ENCODE results near the gene CD180.
A peak's percentile ranks its signal among the peaks of the same experiment; 100 is the strongest.

The CD180 gene

GRCh38 chr5:67234671-67235176 lies 38.1 kb upstream of the CD180 start:
- Histone ChIP-seq H3K36me3 (ENCODE audit: insufficient read depth, low read depth, low read length) (no peaks in the 10 kb centered on the region), H3K9me3 (ENCODE audit: insufficient read depth, low read depth, low read length) (peaks cover 8% of the 10 kb centered on the region; the same call in 1 of the 2 replicates), H3K4me1 (ENCODE audit: insufficient read depth, low read length) (peaks cover 9% of the 10 kb centered on the region; the same call in 1 of the 2 replicates), H3K9ac (ENCODE audit: low read depth, low read length) (no peak overlapping the region), H3K27me3 (ENCODE audit: insufficient read depth, low read length) (peaks cover 12% of the 10 kb centered on the region; the same call in 1 of the 2 replicates), H3K27ac (ENCODE audit: low read length) (no peak overlapping the region), H3K4me3 (ENCODE audit: low read length) (no peak overlapping the region)

- Histone ChIP-seq H3K27me3 (ENCODE audit: insufficient read depth, low read length) (peaks cover 12% of the 10 kb centered on the region; the same call in 1 of the 2 replicates), H3K4me3 (ENCODE audit: low read length) (peak overlapping the region; percentile 9; the same call in 1 of the 2 replicates), H3K36me3 (ENCODE audit: insufficient read depth, low read depth, low read length) (no peaks in the 10 kb centered on the region), H3K9me3 (ENCODE audit: insufficient read depth, low read depth, low read length) (peaks cover 8% of the 10 kb centered on the region; the same call in 1 of the 2 replicates), H3K27ac (ENCODE audit: low read length) (no peak overlapping the region), H3K9ac (ENCODE audit: low read depth, low read length) (no peak overlapping the region), H3K4me1 (ENCODE audit: insufficient read depth, low read length) (peaks cover 9% of the 10 kb centered on the region; the same call in 1 of the 2 replicates)
These were observed 36.5 kb upstream of the CD180 start for GRCh38 chr5:67233075-67233474.

GRCh38 chr5:67223211-67223610 lies 26.6 kb upstream of the CD180 start:
- Histone ChIP-seq H3K36me3 (ENCODE audit: insufficient read depth, low read depth, low read length) (no peaks in the 10 kb centered on the region), H3K9me3 (ENCODE audit: insufficient read depth, low read depth, low read length) (no peaks in the 10 kb centered on the region), H3K4me3 (ENCODE audit: low read length) (no peak overlapping the region), H3K27me3 (ENCODE audit: insufficient read depth, low read length) (no peaks in the 10 kb centered on the region), H3K27ac (ENCODE audit: low read length) (no peak overlapping the region), H3K4me1 (ENCODE audit: insufficient read depth, low read length) (no peaks in the 10 kb centered on the region), H3K9ac (ENCODE audit: low read depth, low read length) (no peak overlapping the region)

- no peaks in the 10 kb centered on the region for H3K36me3 ChIP-seq (ENCODE audit: insufficient read depth, low read depth, low read length)
- no peak overlapping the region for H3K27ac ChIP-seq (ENCODE audit: low read length)
- H3K27me3 ChIP-seq (ENCODE audit: insufficient read depth, low read length), result no peaks in the 10 kb centered on the region
- H3K4me1 ChIP-seq (ENCODE audit: insufficient read depth, low read length), result no peaks in the 10 kb centered on the region
- H3K9ac ChIP-seq (ENCODE audit: low read depth, low read length), result no peak overlapping the region
- no peaks in the 10 kb centered on the region for H3K9me3 ChIP-seq (ENCODE audit: insufficient read depth, low read depth, low read length)
- H3K4me3 ChIP-seq (ENCODE audit: low read length), result no peak overlapping the region
These were observed 25.8 kb upstream of the CD180 start for GRCh38 chr5:67222243-67223025.

GRCh38 chr5:67221487-67222242 lies 25.1 kb upstream of the CD180 start:
- no peak overlapping the region for H3K9ac ChIP-seq (ENCODE audit: low read depth, low read length)
- no peaks in the 10 kb centered on the region for H3K4me1 ChIP-seq (ENCODE audit: insufficient read depth, low read length)
- no peaks in the 10 kb centered on the region for H3K36me3 ChIP-seq (ENCODE audit: insufficient read depth, low read depth, low read length)
- no peaks in the 10 kb centered on the region for H3K9me3 ChIP-seq (ENCODE audit: insufficient read depth, low read depth, low read length)
- no peak overlapping the region for H3K27ac ChIP-seq (ENCODE audit: low read length)
- H3K4me3 ChIP-seq (ENCODE audit: low read length), result no peak overlapping the region
- H3K27me3 ChIP-seq (ENCODE audit: insufficient read depth, low read length), result no peaks in the 10 kb centered on the region

- H3K4me3 ChIP-seq (ENCODE audit: low read length), result no peak overlapping the region
- no peaks in the 10 kb centered on the region for H3K4me1 ChIP-seq (ENCODE audit: insufficient read depth, low read length)
- H3K27me3 ChIP-seq (ENCODE audit: insufficient read depth, low read length), result no peaks in the 10 kb centered on the region
- H3K9ac ChIP-seq (ENCODE audit: low read depth, low read length), result no peak overlapping the region
- H3K27ac ChIP-seq (ENCODE audit: low read length), result no peak overlapping the region
- H3K9me3 ChIP-seq (ENCODE audit: insufficient read depth, low read depth, low read length), result no peaks in the 10 kb centered on the region
- no peaks in the 10 kb centered on the region for H3K36me3 ChIP-seq (ENCODE audit: insufficient read depth, low read depth, low read length)
These were observed 20.0 kb upstream of the CD180 start for GRCh38 chr5:67216564-67216963.

- Histone ChIP-seq H3K27ac (ENCODE audit: low read length) (no peak overlapping the region), H3K27me3 (ENCODE audit: insufficient read depth, low read length) (no peaks in the 10 kb centered on the region), H3K4me1 (ENCODE audit: insufficient read depth, low read length) (no peaks in the 10 kb centered on the region), H3K9ac (ENCODE audit: low read depth, low read length) (no peak overlapping the region), H3K9me3 (ENCODE audit: insufficient read depth, low read depth, low read length) (no peaks in the 10 kb centered on the region), H3K4me3 (ENCODE audit: low read length) (no peak overlapping the region), H3K36me3 (ENCODE audit: insufficient read depth, low read depth, low read length) (no peaks in the 10 kb centered on the region)
These were observed 19.2 kb upstream of the CD180 start for GRCh38 chr5:67215519-67216471.

GRCh38 chr5:67214707-67215447 lies 18.3 kb upstream of the CD180 start:
- Histone ChIP-seq H3K27ac (ENCODE audit: low read length) (no peak overlapping the region), H3K9ac (ENCODE audit: low read depth, low read length) (no peak overlapping the region), H3K36me3 (ENCODE audit: insufficient read depth, low read depth, low read length) (no peaks in the 10 kb centered on the region), H3K27me3 (ENCODE audit: insufficient read depth, low read length) (no peaks in the 10 kb centered on the region), H3K4me1 (ENCODE audit: insufficient read depth, low read length) (no peaks in the 10 kb centered on the region), H3K9me3 (ENCODE audit: insufficient read depth, low read depth, low read length) (no peaks in the 10 kb centered on the region), H3K4me3 (ENCODE audit: low read length) (no peak overlapping the region)

GRCh38 chr5:67214036-67214435 lies 17.4 kb upstream of the CD180 start:
- H3K9me3 ChIP-seq (ENCODE audit: insufficient read depth, low read depth, low read length), result no peaks in the 10 kb centered on the region
- no peaks in the 10 kb centered on the region for H3K36me3 ChIP-seq (ENCODE audit: insufficient read depth, low read depth, low read length)
- H3K4me1 ChIP-seq (ENCODE audit: insufficient read depth, low read length), result no peaks in the 10 kb centered on the region
- no peak overlapping the region for H3K4me3 ChIP-seq (ENCODE audit: low read length)
- no peaks in the 10 kb centered on the region for H3K27me3 ChIP-seq (ENCODE audit: insufficient read depth, low read length)
- no peak overlapping the region for H3K9ac ChIP-seq (ENCODE audit: low read depth, low read length)
- no peak overlapping the region for H3K27ac ChIP-seq (ENCODE audit: low read length)

- H3K36me3 ChIP-seq (ENCODE audit: insufficient read depth, low read depth, low read length), result no peaks in the 10 kb centered on the region
- H3K27ac ChIP-seq (ENCODE audit: low read length), result no peak overlapping the region
- H3K27me3 ChIP-seq (ENCODE audit: insufficient read depth, low read length), result no peaks in the 10 kb centered on the region
- no peaks in the 10 kb centered on the region for H3K9me3 ChIP-seq (ENCODE audit: insufficient read depth, low read depth, low read length)
- H3K9ac ChIP-seq (ENCODE audit: low read depth, low read length), result no peak overlapping the region
- no peak overlapping the region for H3K4me3 ChIP-seq (ENCODE audit: low read length)
- H3K4me1 ChIP-seq (ENCODE audit: insufficient read depth, low read length), result no peaks in the 10 kb centered on the region
These were observed 15.3 kb upstream of the CD180 start for GRCh38 chr5:67211926-67212325.

Measured in iPS-20b (cell line).